Measurements from ENCODE around the gene CALU. TPM values are rescaled to one million over a fixed set of nuclear protein-coding genes. Genes with fewer than 3 reads are reported as not detected.

CALU gene
- total RNA-seq, 2 donors from 2014 or later = 27.5 to 41.7 TPM

GRCh38 chr7:128794020-128794419 is 54.9 kb downstream of the CALU start:
- ATAC-seq (replicated peaks) = no peak
- no peak overlapping the region for H3K4me3 Mint-ChIP-seq
- no peak overlapping the region for H3K27ac Mint-ChIP-seq
- H3K9me3 Mint-ChIP-seq = no peaks in the 10 kb centered on the region
- H3K4me1 Mint-ChIP-seq = peaks cover 3% of the 10 kb centered on the region
- peaks cover 7% of the 10 kb centered on the region for H3K36me3 Mint-ChIP-seq (ENCODE audit: low read depth)
- no peaks in the 10 kb centered on the region for H3K27me3 Mint-ChIP-seq

- no peak for ATAC-seq (replicated peaks)
- Mint-ChIP-seq H3K36me3 (ENCODE audit: low read depth) (peaks cover 7% of the 10 kb centered on the region), H3K9me3 (no peaks in the 10 kb centered on the region), H3K27me3 (no peaks in the 10 kb centered on the region), H3K27ac (no peak overlapping the region), H3K4me1 (peaks cover 3% of the 10 kb centered on the region), H3K4me3 (no peak overlapping the region)
These were observed 55.3 kb downstream of the CALU start for GRCh38 chr7:128794436-128794835.

GRCh38 chr7:128795129-128795528 is 56.0 kb downstream of the CALU start:
- Mint-ChIP-seq H3K4me1 (peaks cover 3% of the 10 kb centered on the region), H3K27me3 (no peaks in the 10 kb centered on the region), H3K36me3 (ENCODE audit: low read depth) (peaks cover 7% of the 10 kb centered on the region), H3K27ac (no peak overlapping the region), H3K9me3 (no peaks in the 10 kb centered on the region), H3K4me3 (no peak overlapping the region)
- ATAC-seq (replicated peaks) = no peak

DNA sequence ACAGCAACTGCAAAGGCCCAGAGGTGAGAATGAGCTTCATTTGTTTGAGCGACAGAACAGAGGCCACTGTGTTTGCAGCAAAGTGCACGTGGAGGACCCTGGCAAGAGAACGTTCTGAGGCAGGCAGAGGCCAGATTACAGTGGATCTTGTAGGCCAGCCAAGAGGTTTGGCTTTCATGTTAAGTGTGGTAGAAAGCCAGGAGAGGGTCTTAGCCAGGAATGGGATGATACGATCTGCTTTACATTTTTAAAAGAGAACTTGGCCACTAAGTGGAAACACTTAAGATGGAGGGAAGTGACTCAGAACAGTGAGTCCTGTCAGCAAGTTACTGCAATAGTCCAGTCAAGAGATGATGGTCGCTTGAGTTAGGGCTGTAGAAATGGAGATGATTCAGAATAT is 57.2 kb downstream of the CALU start:
- H3K4me1 Mint-ChIP-seq = no peaks in the 10 kb centered on the region
- no peaks in the 10 kb centered on the region for H3K9me3 Mint-ChIP-seq
- no peak overlapping the region for H3K4me3 Mint-ChIP-seq
- H3K36me3 Mint-ChIP-seq (ENCODE audit: low read depth) = peaks cover 10% of the 10 kb centered on the region
- no peaks in the 10 kb centered on the region for H3K27me3 Mint-ChIP-seq
- no peak overlapping the region for H3K27ac Mint-ChIP-seq
- ATAC-seq (replicated peaks) = no peak

DNA sequence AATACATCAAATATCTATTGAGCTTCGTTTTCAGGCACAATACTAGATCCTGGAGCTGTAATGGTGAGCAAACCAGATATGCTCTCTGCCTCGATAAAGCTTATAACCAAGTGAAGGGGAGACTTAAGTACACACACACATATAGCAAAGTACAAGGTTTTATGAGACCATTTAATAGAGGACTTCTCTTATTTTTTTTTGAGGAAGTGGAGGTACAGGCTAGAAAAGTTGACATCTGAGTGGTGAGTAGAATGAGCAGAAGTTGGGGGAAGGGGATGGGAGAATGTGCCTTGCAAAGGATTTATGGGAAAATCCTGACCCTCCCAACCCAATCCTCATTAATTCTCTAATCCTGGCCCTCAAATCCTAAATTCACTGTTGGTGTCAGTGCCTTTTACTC is 60.3 kb downstream of the CALU start:
- Mint-ChIP-seq H3K27ac (no peak overlapping the region), H3K4me1 (no peaks in the 10 kb centered on the region), H3K36me3 (ENCODE audit: low read depth) (peaks cover 13% of the 10 kb centered on the region), H3K27me3 (no peaks in the 10 kb centered on the region), H3K9me3 (no peaks in the 10 kb centered on the region), H3K4me3 (no peak overlapping the region)
- ATAC-seq (replicated peaks) = no peak

DNA sequence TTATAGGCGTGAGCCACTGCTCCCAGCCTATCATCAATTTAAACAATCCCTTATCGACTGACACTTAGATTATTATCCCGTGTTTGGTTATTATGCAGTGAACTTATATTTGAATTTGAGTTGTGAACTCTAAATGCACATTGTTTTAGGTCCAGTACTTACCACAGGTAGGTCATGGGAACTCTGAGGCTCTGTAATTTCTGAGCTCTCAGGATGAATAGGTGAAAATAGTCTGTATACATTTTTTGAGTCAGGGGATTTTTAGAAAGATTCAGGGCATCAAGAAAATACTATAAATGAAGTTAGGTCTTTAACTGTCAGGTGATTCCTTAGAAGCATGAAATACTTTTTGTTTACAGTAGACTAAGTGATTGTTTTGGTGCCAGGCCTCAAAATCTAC is 61.4 kb downstream of the CALU start:
- no peaks in the 10 kb centered on the region for H3K9me3 Mint-ChIP-seq
- no peaks in the 10 kb centered on the region for H3K4me1 Mint-ChIP-seq
- peak; percentile 48 for ATAC-seq (replicated peaks)
- H3K27me3 Mint-ChIP-seq = no peaks in the 10 kb centered on the region
- no peak overlapping the region for H3K27ac Mint-ChIP-seq
- peaks cover 13% of the 10 kb centered on the region for H3K36me3 Mint-ChIP-seq (ENCODE audit: low read depth)
- no peak overlapping the region for H3K4me3 Mint-ChIP-seq

GRCh38 chr7:128801003-128801402 is 61.8 kb downstream of the CALU start:
- Mint-ChIP-seq H3K9me3 (no peaks in the 10 kb centered on the region), H3K36me3 (ENCODE audit: low read depth) (peaks cover 13% of the 10 kb centered on the region), H3K4me1 (no peaks in the 10 kb centered on the region), H3K27ac (no peak overlapping the region), H3K27me3 (no peaks in the 10 kb centered on the region), H3K4me3 (no peak overlapping the region)
- ATAC-seq (replicated peaks) = no peak

DNA sequence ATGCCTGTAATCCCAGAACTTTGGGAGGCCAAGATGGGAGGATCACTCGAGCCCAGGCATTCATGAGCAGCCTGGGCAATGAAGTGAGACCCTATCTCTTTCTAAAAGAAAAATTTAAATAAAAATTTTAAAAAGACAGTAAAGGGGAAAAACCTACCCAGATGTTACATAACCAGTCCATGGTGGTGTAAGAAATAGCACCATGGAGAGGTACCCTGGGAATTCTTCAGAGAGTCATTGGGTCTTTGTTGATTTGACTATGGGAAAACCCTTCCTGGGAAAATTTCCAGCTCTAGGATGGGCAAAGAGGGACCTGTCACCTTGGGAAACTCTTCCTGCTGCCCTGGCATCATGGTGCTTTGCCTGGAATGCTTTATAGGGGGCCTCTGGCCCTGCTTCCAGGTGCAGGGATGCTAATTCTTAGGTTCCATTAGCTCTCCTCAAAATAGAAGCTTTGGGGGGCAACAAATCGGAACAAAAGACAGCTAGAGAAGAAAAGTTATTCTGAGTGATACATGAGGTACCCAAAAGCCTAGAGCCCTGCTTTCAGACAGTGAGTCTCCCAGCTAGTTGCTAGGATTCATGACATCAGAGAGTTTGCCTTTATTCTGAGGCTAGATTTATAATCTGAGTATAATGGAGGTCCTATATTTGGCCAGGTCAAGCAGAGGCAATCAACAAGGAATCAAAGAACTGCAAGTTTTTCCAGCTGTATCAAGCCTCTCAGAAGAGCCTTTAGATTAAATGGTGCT is 62.7 kb downstream of the CALU start:
- H3K27ac Mint-ChIP-seq = no peak overlapping the region
- no peaks in the 10 kb centered on the region for H3K4me1 Mint-ChIP-seq
- ATAC-seq (replicated peaks) = no peak
- no peak overlapping the region for H3K4me3 Mint-ChIP-seq
- H3K36me3 Mint-ChIP-seq (ENCODE audit: low read depth) = peaks cover 13% of the 10 kb centered on the region
- H3K27me3 Mint-ChIP-seq = no peaks in the 10 kb centered on the region
- H3K9me3 Mint-ChIP-seq = no peaks in the 10 kb centered on the region

- no peak overlapping the region for H3K4me3 Mint-ChIP-seq
- no peak overlapping the region for H3K27ac Mint-ChIP-seq
- no peaks in the 10 kb centered on the region for H3K9me3 Mint-ChIP-seq
- H3K36me3 Mint-ChIP-seq (ENCODE audit: low read depth) = peaks cover 6% of the 10 kb centered on the region
- H3K4me1 Mint-ChIP-seq = no peaks in the 10 kb centered on the region
- no peak for ATAC-seq (replicated peaks)
- H3K27me3 Mint-ChIP-seq = no peaks in the 10 kb centered on the region
These were observed 65.3 kb downstream of the CALU start for GRCh38 chr7:128804484-128804883.

- Mint-ChIP-seq H3K27me3 (no peaks in the 10 kb centered on the region), H3K4me1 (no peaks in the 10 kb centered on the region), H3K4me3 (no peak overlapping the region), H3K36me3 (ENCODE audit: low read depth) (peaks cover 6% of the 10 kb centered on the region), H3K9me3 (no peaks in the 10 kb centered on the region), H3K27ac (no peak overlapping the region)
- no peak for ATAC-seq (replicated peaks)
These were observed 66.1 kb downstream of the CALU start for GRCh38 chr7:128805225-128805624.

DNA sequence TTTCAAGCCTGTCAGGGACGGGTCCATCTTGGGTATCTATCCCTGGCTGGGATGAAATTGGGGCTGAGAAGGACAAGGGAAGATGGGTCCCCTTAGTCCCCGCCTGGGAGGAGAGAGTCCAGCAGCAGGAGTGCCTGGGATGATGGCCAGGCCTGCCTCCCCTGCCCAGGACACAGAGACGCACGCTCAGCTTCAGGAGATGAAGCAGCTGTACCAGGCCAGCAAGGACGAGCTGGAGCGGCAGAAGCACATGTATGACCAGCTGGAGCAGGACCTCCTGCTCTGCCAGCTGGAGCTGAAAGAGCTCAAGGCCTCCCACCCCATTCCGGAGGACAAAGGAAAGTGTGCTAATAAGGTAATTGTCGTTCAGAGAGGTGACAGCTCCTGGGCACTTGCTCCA is 68.0 kb downstream of the CALU start:
- no peak overlapping the region for H3K27ac Mint-ChIP-seq
- ATAC-seq (replicated peaks) = no peak
- H3K27me3 Mint-ChIP-seq = no peaks in the 10 kb centered on the region
- no peaks in the 10 kb centered on the region for H3K9me3 Mint-ChIP-seq
- H3K4me3 Mint-ChIP-seq = no peak overlapping the region
- no peaks in the 10 kb centered on the region for H3K4me1 Mint-ChIP-seq
- no peaks in the 10 kb centered on the region for H3K36me3 Mint-ChIP-seq (ENCODE audit: low read depth)

GRCh38 chr7:128809363-128809762 is 70.2 kb downstream of the CALU start:
- H3K36me3 Mint-ChIP-seq (ENCODE audit: low read depth) = no peaks in the 10 kb centered on the region
- no peak for ATAC-seq (replicated peaks)
- no peaks in the 10 kb centered on the region for H3K4me1 Mint-ChIP-seq
- no peaks in the 10 kb centered on the region for H3K9me3 Mint-ChIP-seq
- no peak overlapping the region for H3K4me3 Mint-ChIP-seq
- no peak overlapping the region for H3K27ac Mint-ChIP-seq
- no peaks in the 10 kb centered on the region for H3K27me3 Mint-ChIP-seq

GRCh38 chr7:128810473-128810872 is 71.3 kb downstream of the CALU start:
- H3K27ac Mint-ChIP-seq = no peak overlapping the region
- H3K4me1 Mint-ChIP-seq = no peaks in the 10 kb centered on the region
- H3K9me3 Mint-ChIP-seq = no peaks in the 10 kb centered on the region
- no peak overlapping the region for H3K4me3 Mint-ChIP-seq
- H3K27me3 Mint-ChIP-seq = no peaks in the 10 kb centered on the region
- no peak for ATAC-seq (replicated peaks)
- no peaks in the 10 kb centered on the region for H3K36me3 Mint-ChIP-seq (ENCODE audit: low read depth)

DNA sequence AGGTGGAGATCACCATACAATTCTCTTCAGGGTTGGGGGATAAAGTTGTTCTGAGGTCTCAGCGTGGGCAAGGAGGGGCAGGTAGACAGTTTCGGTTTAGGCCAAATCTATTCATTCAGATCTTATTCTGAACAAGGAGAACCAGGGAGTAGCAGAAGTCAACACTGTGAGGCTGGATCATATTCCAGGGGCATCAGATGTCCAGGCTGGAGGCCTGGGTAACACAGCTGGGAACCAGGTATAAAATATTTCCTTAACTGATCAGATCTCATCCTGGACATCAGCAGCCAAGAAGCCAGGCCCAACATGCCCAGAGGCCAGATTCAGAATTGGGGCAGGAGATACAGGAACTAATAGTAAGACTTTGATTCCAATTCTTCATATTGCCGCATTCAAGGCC is 71.8 kb downstream of the CALU start:
- Mint-ChIP-seq H3K27ac (no peak overlapping the region), H3K9me3 (no peaks in the 10 kb centered on the region), H3K4me3 (no peak overlapping the region), H3K36me3 (ENCODE audit: low read depth) (no peaks in the 10 kb centered on the region), H3K27me3 (no peaks in the 10 kb centered on the region), H3K4me1 (no peaks in the 10 kb centered on the region)
- ATAC-seq (replicated peaks) = no peak

- Mint-ChIP-seq H3K9me3 (no peaks in the 10 kb centered on the region), H3K4me3 (no peak overlapping the region), H3K27me3 (no peaks in the 10 kb centered on the region), H3K36me3 (ENCODE audit: low read depth) (no peaks in the 10 kb centered on the region), H3K4me1 (no peaks in the 10 kb centered on the region), H3K27ac (no peak overlapping the region)
- no peak for ATAC-seq (replicated peaks)
These were observed 72.7 kb downstream of the CALU start for GRCh38 chr7:128811631-128812430.
